SU-DHL-6 (cell line): Measurements from ENCODE around the gene DENND6B.

Source experiments
- H2AFZ ChIP-seq: fragments of 200-600 bp; sonication (generic); 2 replicates; pipeline ENCODE4 v1.6.1; 2014; ENCODE audit warnings: low read depth, mild to moderate bottlenecking, moderate library complexity, mixed read lengths, antibody characterized with exemption, low read length; ENCODE audit not compliant: severe bottlenecking
- H3F3A ChIP-seq: fragments of 200-600 bp; shearing (Covaris generic); 2 replicates; pipeline ENCODE4 v1.6.0; 2016; ENCODE audit warnings: antibody characterized with exemption, mild to moderate bottlenecking; ENCODE audit not compliant: insufficient read depth
- H3K27ac ChIP-seq: fragments of 200-600 bp; sonication (generic); 2 replicates; pipeline ENCODE4 v1.5.1; 2016; ENCODE audit warnings: low read depth, mild to moderate bottlenecking, low read length, moderate library complexity, mixed read lengths
- H3K27me3 ChIP-seq: fragments of 200-600 bp; sonication (generic), shearing (Covaris generic); 2 replicates; pipeline ENCODE4 v1.6.0; 2014; ENCODE audit warnings: mild to moderate bottlenecking, low read length
- H3K36me3 ChIP-seq: fragments of 200-600 bp; sonication (generic); 2 replicates; pipeline ENCODE4 v1.6.1; 2014; ENCODE audit warnings: mild to moderate bottlenecking, low read length, mixed read lengths
- H3K4me2 ChIP-seq: fragments of 300-600, 200-600 bp; shearing (Covaris generic), sonication (generic); 2 replicates; pipeline ENCODE4 v1.6.0; 2014; ENCODE audit warnings: low read length, low read depth, mild to moderate bottlenecking; ENCODE audit not compliant: poor library complexity, severe bottlenecking
- H3K4me3 ChIP-seq: fragments of 200-600 bp; sonication (generic); 2 replicates; pipeline ENCODE4 v1.5.1; 2014; ENCODE audit warnings: antibody characterized with exemption, low read length, mild to moderate bottlenecking, mixed read lengths; ENCODE audit not compliant: insufficient read depth, poor library complexity, severe bottlenecking
- H3K79me2 ChIP-seq: fragments of 200-600 bp; sonication (generic); 2 replicates; pipeline ENCODE4 v1.6.1; 2014; ENCODE audit warnings: mild to moderate bottlenecking, low read length, moderate library complexity; ENCODE audit not compliant: insufficient read depth
- H3K9ac ChIP-seq: fragments of 200-600 bp; sonication (generic); 2 replicates; pipeline ENCODE4 v1.7.0; 2014; ENCODE audit warnings: mild to moderate bottlenecking, low read length
- H3K9me2 ChIP-seq: fragments of 200-600 bp; sonication (generic); replicated peaks from 2 replicates; pipeline ENCODE4 v1.6.1; 2014; ENCODE audit warnings: low read length; ENCODE audit not compliant: insufficient read depth
- H3K9me3 ChIP-seq: fragments of 200-600 bp; sonication (generic); 2 replicates; pipeline ENCODE4 v1.6.1; 2014; ENCODE audit warnings: low read length, mixed read lengths; ENCODE audit not compliant: insufficient read depth
- H4K20me1 ChIP-seq: fragments of 200-600 bp; sonication (generic); 2 replicates; pipeline ENCODE4 v1.6.1; 2014; ENCODE audit warnings: low read depth, mild to moderate bottlenecking, antibody characterized with exemption, low read length, moderate library complexity, mixed read lengths
- EZH2phosphoT487 ChIP-seq: fragments of 200-600 bp; sonication (generic), shearing (Covaris generic); conservative IDR thresholded peaks from 2 replicates; pipeline ENCODE4 v1.6.1; 2018; ENCODE audit warnings: mild to moderate bottlenecking, antibody characterized with exemption, low read length, moderate library complexity, mixed read lengths
- TF ChIP-seq, protein P1 (sequence below): fragments of 200-600 bp; sonication (generic); IDR thresholded peaks from one replicate; pipeline ENCODE4 v1.5.1; 2017; ENCODE audit warnings: antibody characterized with exemption, mild to moderate bottlenecking, low read length, moderate library complexity; ENCODE audit not compliant: insufficient read depth, poor library complexity, severe bottlenecking

Gene DENND6B

DNA sequence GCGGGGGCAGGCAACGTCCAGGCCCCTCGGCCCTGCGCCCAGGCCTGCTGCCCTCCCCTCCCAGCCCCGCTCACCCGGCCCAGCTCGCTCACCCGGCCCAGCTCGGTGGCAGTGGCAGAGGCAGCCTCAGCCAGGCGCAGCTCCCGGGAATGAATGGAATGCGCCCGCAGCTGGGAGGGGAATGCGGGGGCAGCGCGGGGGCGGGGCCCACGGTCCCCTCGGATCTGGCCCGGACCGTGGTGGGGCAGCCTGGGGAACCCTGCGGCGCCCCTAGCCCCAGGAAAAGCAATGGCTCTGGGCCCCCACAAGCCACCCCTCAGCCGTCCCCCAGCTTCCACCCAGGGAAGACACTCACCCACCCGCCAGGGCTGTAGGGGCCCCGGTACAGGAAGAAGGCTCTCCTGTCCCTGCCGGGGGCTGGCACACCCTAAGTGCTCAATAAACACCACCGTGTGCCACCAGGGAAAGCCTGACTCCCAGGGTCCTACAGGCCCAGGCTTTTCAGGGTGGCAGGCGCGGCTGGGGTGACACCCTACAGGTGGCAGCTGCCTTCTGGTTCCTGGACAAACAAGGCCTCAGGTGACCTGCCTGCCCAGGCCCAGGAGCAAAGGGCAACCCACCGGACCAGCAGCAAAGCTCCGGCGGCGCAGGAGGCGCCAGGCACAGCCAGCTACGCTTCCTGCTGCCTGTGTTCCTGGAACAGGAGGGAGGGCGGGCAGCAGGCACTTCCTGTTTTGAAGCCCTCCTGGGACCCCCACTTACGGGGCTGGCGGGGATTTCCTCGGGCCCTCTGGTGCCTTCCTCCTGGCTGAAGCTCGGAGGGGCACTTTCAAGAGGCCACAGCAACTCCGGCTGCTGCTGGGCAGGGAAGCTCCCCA, 33.1 kb downstream of the DENND6B start:
- no peaks in the 10 kb centered on the region for H3K27me3 ChIP-seq
- H2AFZ ChIP-seq, result no peak overlapping the region
- H3K4me2 ChIP-seq, result peak overlapping the region; percentile 3
- no peaks in the 10 kb centered on the region for H3K9me2 ChIP-seq
- H3K4me3 ChIP-seq, result no peak overlapping the region
- no peaks in the 10 kb centered on the region for H4K20me1 ChIP-seq
- TF ChIP-seq, protein P1, sequence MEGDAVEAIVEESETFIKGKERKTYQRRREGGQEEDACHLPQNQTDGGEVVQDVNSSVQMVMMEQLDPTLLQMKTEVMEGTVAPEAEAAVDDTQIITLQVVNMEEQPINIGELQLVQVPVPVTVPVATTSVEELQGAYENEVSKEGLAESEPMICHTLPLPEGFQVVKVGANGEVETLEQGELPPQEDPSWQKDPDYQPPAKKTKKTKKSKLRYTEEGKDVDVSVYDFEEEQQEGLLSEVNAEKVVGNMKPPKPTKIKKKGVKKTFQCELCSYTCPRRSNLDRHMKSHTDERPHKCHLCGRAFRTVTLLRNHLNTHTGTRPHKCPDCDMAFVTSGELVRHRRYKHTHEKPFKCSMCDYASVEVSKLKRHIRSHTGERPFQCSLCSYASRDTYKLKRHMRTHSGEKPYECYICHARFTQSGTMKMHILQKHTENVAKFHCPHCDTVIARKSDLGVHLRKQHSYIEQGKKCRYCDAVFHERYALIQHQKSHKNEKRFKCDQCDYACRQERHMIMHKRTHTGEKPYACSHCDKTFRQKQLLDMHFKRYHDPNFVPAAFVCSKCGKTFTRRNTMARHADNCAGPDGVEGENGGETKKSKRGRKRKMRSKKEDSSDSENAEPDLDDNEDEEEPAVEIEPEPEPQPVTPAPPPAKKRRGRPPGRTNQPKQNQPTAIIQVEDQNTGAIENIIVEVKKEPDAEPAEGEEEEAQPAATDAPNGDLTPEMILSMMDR, result no peak
- TF ChIP-seq EZH2phosphoT487, result no peak
- H3K36me3 ChIP-seq, result no peaks in the 10 kb centered on the region
- no peaks in the 10 kb centered on the region; the same call in 1 of the 2 replicates for H3K79me2 ChIP-seq
- peak overlapping the region; percentile 29; the same call in 1 of the 2 replicates for H3K9ac ChIP-seq
- no peaks in the 10 kb centered on the region for H3K9me3 ChIP-seq
- H3K27ac ChIP-seq, result peak overlapping the region; percentile 35; the same call in 1 of the 2 replicates
- peaks cover 4% of the 10 kb centered on the region; the same call in 1 of the 2 replicates for H3F3A ChIP-seq

DNA sequence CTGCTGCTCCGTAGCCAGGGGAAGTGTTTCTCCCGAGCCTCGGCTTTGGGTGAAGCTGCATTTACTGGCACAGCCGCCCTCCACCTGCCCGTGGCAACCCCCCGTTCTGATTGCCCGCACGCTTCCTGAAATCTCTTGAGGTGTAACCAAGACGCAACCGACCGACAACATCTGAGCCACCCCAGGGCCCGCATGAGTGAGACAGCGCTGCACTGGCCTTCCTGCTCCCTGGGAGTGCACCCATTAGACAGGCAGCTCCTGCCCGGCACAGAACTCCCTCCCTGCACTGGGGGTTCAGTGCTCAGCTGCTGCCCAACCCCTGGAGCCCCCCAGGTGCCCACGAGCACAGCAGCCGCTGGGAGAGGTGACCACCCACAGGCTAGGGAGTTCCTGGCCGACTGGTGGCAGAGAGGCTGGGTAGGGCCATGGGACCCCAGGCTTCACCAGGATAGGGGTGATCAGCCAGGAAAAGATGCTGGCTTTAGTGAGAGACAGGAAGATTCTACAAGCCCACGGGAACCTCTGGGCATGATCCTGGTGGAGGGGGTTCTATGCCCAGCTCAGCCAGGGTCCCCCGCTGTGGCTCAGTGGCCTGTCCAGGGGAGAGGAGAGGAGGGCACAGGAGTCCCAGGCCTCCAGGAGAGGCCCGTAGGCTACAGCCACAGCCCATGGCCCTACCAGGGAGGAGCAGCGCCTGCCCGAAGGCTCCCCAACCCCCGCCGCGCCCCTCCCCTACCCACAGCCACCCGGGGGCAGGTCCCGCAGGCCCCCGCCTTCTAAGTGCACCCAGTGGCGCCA, 34.0 kb downstream of the DENND6B start:
- Histone ChIP-seq H2AFZ (no peak overlapping the region), H3K27me3 (no peaks in the 10 kb centered on the region), H4K20me1 (no peaks in the 10 kb centered on the region), H3F3A (peaks cover 4% of the 10 kb centered on the region; the same call in 1 of the 2 replicates), H3K79me2 (no peaks in the 10 kb centered on the region), H3K9ac (peak overlapping the region; percentile 34; the same call in 1 of the 2 replicates), H3K36me3 (no peaks in the 10 kb centered on the region), H3K9me2 (no peaks in the 10 kb centered on the region), H3K9me3 (no peaks in the 10 kb centered on the region), H3K4me2 (peak overlapping the region; percentile 64), H3K27ac (peak overlapping the region; percentile 64), H3K4me3 (no peak overlapping the region)
- TF ChIP-seq, protein P1, result no peak
- no peak for TF ChIP-seq EZH2phosphoT487

DNA sequence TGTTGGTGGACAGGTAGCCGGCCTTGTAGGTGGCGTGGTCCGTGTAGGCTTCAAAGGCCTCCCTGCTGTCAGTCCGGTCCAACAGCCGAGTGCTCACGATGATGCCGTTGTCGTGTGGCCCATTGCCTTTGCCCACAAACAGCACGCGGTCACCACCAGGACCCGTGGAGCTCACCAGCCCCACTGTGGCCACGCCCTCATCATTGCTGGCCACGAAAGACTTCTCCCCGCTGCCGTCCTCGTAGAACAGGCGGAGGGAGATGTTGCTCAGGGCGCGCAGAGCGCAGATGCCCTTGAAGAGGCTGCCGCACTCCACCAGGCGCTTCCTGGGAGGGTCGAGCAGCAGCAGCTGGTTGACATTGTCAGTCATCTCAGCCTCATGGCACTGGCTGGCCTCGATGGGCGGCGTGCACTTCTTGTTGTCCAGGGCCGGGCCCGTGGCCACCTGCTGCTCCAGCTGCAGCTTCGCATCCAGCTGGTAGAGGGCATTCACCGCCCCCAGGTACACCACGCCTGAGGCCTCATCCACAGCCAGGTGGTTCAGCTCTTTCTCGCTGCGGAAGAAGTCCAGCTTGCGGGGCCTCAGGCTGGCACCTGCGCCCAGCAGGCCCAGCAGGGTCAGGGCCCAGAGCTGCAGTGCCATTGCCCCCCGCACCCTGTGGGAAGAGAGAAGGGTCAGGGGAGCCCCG, 36.7 kb downstream of the DENND6B start:
- Histone ChIP-seq H3K79me2 (no peaks in the 10 kb centered on the region), H4K20me1 (no peaks in the 10 kb centered on the region), H3K9ac (no peak overlapping the region), H3K9me2 (no peaks in the 10 kb centered on the region), H3F3A (no peaks in the 10 kb centered on the region), H3K4me3 (no peak overlapping the region), H2AFZ (no peak overlapping the region), H3K27ac (no peak overlapping the region), H3K4me2 (no peak overlapping the region), H3K27me3 (no peaks in the 10 kb centered on the region), H3K36me3 (no peaks in the 10 kb centered on the region), H3K9me3 (no peaks in the 10 kb centered on the region)
- TF ChIP-seq, protein P1, result no peak
- TF ChIP-seq EZH2phosphoT487, result no peak
